ENCODE data around the gene AGBL4. TPM values are rescaled to one million over a fixed set of nuclear protein-coding genes. Genes with fewer than 3 reads are reported as not detected.
"Not testable (repeated sequence)": the region's sequence is repeated elsewhere in the genome, so short reads cannot be mapped to it uniquely, and the experiment has no call there.

The AGBL4 gene
- total RNA-seq, 2 donors from 2014 or later = not detected

- ATAC-seq (ENCODE audit: insufficient number of reproducible peaks, low FRiP score, low read depth) (no peak), DNase-seq (ENCODE audit: low spot score) (no peak)
Measured at GRCh38 chr1:49293016-49293415, 730.7 kb downstream of the AGBL4 start.

GRCh38 chr1:49257211-49258049 is 766.3 kb downstream of the AGBL4 start:
- H3K36me3 ChIP-seq; H3K9me3 ChIP-seq; ATAC-seq (ENCODE audit: insufficient number of reproducible peaks, low FRiP score, low read depth); H3K27ac ChIP-seq; DNase-seq (ENCODE audit: low spot score); H3K4me1 ChIP-seq (ENCODE audit: control insufficient read depth in 1 of 2, low read depth in 2 of 2); H3K27me3 ChIP-seq (replicated peaks; ENCODE audit: insufficient read depth); H3K4me3 ChIP-seq: not testable (repeated sequence)

More at GRCh38 chr1:49293016-49293415, 730.7 kb downstream of the AGBL4 start:
- no peaks in the 10 kb centered on the region for H3K36me3 ChIP-seq
- no peaks in the 10 kb centered on the region for H3K4me1 ChIP-seq (ENCODE audit: control insufficient read depth in 1 of 2, low read depth in 2 of 2)
- TF ChIP-seq, protein P1, sequence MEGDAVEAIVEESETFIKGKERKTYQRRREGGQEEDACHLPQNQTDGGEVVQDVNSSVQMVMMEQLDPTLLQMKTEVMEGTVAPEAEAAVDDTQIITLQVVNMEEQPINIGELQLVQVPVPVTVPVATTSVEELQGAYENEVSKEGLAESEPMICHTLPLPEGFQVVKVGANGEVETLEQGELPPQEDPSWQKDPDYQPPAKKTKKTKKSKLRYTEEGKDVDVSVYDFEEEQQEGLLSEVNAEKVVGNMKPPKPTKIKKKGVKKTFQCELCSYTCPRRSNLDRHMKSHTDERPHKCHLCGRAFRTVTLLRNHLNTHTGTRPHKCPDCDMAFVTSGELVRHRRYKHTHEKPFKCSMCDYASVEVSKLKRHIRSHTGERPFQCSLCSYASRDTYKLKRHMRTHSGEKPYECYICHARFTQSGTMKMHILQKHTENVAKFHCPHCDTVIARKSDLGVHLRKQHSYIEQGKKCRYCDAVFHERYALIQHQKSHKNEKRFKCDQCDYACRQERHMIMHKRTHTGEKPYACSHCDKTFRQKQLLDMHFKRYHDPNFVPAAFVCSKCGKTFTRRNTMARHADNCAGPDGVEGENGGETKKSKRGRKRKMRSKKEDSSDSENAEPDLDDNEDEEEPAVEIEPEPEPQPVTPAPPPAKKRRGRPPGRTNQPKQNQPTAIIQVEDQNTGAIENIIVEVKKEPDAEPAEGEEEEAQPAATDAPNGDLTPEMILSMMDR (IDR thresholded peaks at IDR 0.05) = no peak
- no peak overlapping the region for H3K4me3 ChIP-seq
- no peaks in the 10 kb centered on the region for H3K27me3 ChIP-seq (replicated peaks; ENCODE audit: insufficient read depth)
- H3K9me3 ChIP-seq = no peaks in the 10 kb centered on the region
- no peak overlapping the region for H3K27ac ChIP-seq

DNA sequence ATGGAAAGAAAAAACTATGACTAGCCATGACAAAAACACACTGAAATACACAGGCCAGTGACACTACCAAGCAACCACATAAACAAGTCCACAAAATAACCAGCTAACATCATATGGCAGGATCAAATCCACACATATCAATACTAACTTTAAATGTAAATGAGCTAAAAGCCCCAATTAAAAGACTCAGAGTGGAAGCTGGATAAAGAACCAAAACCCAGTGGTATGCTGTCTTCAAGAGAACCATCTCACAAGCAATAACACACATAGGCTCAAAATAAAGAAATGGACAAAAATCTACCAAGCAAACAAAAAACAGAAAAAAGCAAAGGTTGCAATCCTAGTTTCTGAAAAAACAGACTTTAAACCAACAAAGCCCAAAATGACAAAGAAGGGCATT is 770.8 kb downstream of the AGBL4 start:
- Histone ChIP-seq H3K36me3 (no peaks in the 10 kb centered on the region), H3K27ac (no peak overlapping the region), H3K9me3 (no peaks in the 10 kb centered on the region), H3K4me3 (no peak overlapping the region), H3K4me1 (ENCODE audit: control insufficient read depth in 1 of 2, low read depth in 2 of 2) (no peaks in the 10 kb centered on the region), H3K27me3 (replicated peaks; ENCODE audit: insufficient read depth) (no peaks in the 10 kb centered on the region)
- TF ChIP-seq, protein P1 (IDR thresholded peaks at IDR 0.05) = no peak
- DNase-seq (ENCODE audit: low spot score) (no peak), ATAC-seq (ENCODE audit: insufficient number of reproducible peaks, low FRiP score, low read depth) (no peak)

- Histone ChIP-seq H3K27ac (no peak overlapping the region), H3K27me3 (replicated peaks; ENCODE audit: insufficient read depth) (no peaks in the 10 kb centered on the region), H3K9me3 (no peaks in the 10 kb centered on the region), H3K4me3 (no peak overlapping the region), H3K4me1 (ENCODE audit: control insufficient read depth in 1 of 2, low read depth in 2 of 2) (no peaks in the 10 kb centered on the region), H3K36me3 (no peaks in the 10 kb centered on the region)
- DNase-seq (ENCODE audit: low spot score) (no peak), ATAC-seq (ENCODE audit: insufficient number of reproducible peaks, low FRiP score, low read depth) (no peak)
- TF ChIP-seq, protein P1 (IDR thresholded peaks at IDR 0.05) = no peak
Measured at GRCh38 chr1:49251019-49251784, 772.6 kb downstream of the AGBL4 start.

- TF ChIP-seq, protein P1 (IDR thresholded peaks at IDR 0.05) = no peak
- Histone ChIP-seq H3K4me3 (no peak overlapping the region), H3K9me3 (no peaks in the 10 kb centered on the region), H3K27me3 (replicated peaks; ENCODE audit: insufficient read depth) (no peaks in the 10 kb centered on the region), H3K36me3 (no peaks in the 10 kb centered on the region), H3K27ac (no peak overlapping the region), H3K4me1 (ENCODE audit: control insufficient read depth in 1 of 2, low read depth in 2 of 2) (no peaks in the 10 kb centered on the region)
- ATAC-seq (ENCODE audit: insufficient number of reproducible peaks, low FRiP score, low read depth) (no peak), DNase-seq (ENCODE audit: low spot score) (no peak)
Measured at GRCh38 chr1:49240709-49241221, 783.0 kb downstream of the AGBL4 start.
